Thyroid gland (tissue), 4 donors: ENCODE data around the gene DENND4C.

ENCODE experiments used
- CTCF ChIP-seq, 6 experiments: fragments of 200-600 bp in 3 of 6; fragments of 450-650 bp in 3 of 6; sonication (generic) in 3 of 6; IDR thresholded peaks; one replicate each; pipeline ENCODE4 v1.5.1; 2016 to 2019; ENCODE audit warnings: antibody characterized with exemption in 6 of 6, mild to moderate bottlenecking in 2 of 6, inconsistent platforms in 1 of 6, moderate library complexity in 1 of 6
- POLR2A ChIP-seq, 2 donors: fragments of 450-650 bp; IDR thresholded peaks; one replicate each; pipeline ENCODE4 v1.6.1; 2017; ENCODE audit warnings: antibody characterized with exemption in 2 of 2, mild to moderate bottlenecking in 2 of 2, moderate library complexity in 1 of 2

- no peak for TF ChIP-seq CTCF (IDR thresholded peaks at IDR 0.05)
- no peak for TF ChIP-seq POLR2A (IDR thresholded peaks at IDR 0.05)
Measured at GRCh38 chr9:19229595-19230354, 718 bp upstream of the DENND4C start.
